ENCODE data around the gene GDPD5. TPM values are rescaled to one million over a fixed set of nuclear protein-coding genes. Genes with fewer than 3 reads are reported as not detected.

Gene GDPD5
- total RNA-seq, 2 experiments from 2014 or later, result 107 to 109 TPM

DNA sequence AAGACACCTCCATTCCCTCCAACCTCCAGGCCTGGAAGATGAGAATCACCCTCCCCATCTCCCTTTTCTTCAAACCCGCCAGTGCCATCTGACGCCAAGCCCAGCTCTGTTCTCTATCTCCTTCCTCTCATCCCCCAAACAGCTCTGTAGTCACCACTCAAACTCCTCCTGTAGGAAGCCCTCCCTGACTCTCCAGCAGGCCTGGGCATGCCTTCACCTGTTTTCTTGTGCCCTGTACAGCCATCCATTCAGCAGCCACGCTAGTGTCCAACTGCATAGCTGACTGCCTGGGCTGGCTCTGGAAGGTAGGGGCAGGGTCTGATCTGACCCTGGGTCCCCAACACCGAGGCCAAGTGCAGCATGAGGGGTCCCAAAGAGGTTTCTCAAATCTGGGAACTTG lies 25.0 kb downstream of the GDPD5 start:
- DNase-seq, result no peak
- Mint-ChIP-seq H3K9me3 (no peaks in the 10 kb centered on the region), H3K4me3 (no peak overlapping the region), H3K4me1 (peaks cover 40% of the 10 kb centered on the region), H3K27me3 (no peaks in the 10 kb centered on the region), H3K27ac (no peak overlapping the region), H3K36me3 (ENCODE audit: low read depth) (peaks cover 8% of the 10 kb centered on the region)
- ChIA-PET POLR2A (no interaction called here), CTCF (no interaction called here)

GRCh38 chr11:75499423-75500190 lies 26.1 kb downstream of the GDPD5 start:
- no peak for DNase-seq
- Mint-ChIP-seq H3K9me3 (no peaks in the 10 kb centered on the region), H3K4me1 (peaks cover 40% of the 10 kb centered on the region), H3K4me3 (no peak overlapping the region), H3K36me3 (ENCODE audit: low read depth) (peaks cover 4% of the 10 kb centered on the region), H3K27me3 (no peaks in the 10 kb centered on the region), H3K27ac (no peak overlapping the region)
- CTCF ChIA-PET, result no interaction called here
- POLR2A ChIA-PET, result interaction anchor here (0.7 to 1.3 kb wide), 2 partner anchors 10 to 23 kb away, joined by 3 to 4 read pairs; no protein-coding TSS in a partner anchor

DNA sequence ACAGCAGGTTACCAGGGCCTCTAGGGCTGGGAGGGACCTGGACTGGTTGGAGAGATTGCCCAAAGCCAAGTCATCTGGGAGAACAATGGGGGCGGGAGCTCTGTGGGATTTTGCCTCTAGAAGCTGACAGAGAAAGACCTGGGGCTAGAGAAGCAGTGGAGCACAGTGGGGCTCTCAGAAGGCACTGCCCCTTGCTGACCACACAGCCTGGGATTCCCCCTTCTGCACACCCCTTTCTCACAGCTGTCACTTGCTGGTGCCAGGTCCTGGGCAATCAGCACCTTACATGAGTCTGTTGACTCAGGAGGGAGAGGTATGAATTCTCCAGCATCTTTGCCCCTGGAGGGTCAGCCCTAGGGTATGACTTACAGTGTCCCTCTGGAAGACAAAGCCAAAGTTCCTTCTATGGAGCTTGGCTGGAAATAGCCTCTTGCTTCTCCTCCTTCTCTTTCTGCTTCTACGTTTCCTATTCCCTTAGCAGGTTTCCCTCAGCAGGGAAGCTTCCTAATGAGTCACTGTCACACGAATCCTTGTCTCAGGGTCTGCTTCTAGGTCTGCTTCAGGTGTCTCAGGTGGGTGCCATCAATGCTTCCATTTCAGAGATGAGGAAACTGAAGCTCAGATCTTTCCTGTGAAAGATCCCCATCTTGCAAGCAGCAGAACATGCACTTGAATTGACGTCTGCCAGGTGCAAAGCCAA lies 27.0 kb downstream of the GDPD5 start:
- Mint-ChIP-seq H3K4me3 (no peak overlapping the region), H3K9me3 (no peaks in the 10 kb centered on the region), H3K27me3 (no peaks in the 10 kb centered on the region), H3K4me1 (peaks cover 40% of the 10 kb centered on the region), H3K36me3 (ENCODE audit: low read depth) (peaks cover 4% of the 10 kb centered on the region), H3K27ac (no peak overlapping the region)
- no peak for DNase-seq
- POLR2A ChIA-PET, result interaction anchor here (1.3 kb wide), 1 partner anchor 9 kb away, joined by 4 read pairs; no protein-coding TSS in a partner anchor
- CTCF ChIA-PET, result no interaction called here

DNA sequence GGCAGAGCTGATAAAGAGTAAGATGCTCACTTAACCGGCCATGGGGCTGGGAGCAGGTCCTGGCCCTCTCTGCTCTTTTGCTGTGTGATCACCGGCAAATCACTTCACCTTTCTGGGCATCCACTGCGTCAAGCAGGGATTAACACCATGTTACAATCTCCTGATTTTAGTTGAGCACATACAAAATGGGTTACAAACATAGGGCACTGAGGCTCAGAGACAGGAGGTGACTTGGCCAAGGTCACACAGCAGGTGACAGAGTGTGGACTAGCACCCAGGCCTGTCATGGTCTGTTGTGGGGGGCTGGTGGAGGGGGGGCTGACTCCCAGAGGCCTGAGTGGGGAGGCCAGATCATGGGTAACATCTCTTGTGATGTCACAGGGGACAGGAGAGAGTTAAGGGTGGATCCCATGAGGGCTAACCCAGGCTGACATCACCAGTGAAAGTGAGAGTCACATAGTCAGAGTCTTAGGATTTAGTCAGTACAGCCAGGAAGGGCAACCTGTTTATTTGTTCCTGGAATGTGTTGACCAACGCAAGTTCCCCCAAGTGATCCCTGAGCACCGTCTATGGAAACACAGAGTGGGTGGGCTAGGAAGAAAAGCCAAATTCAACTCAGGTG lies 27.8 kb downstream of the GDPD5 start:
- ChIA-PET CTCF (no interaction called here), POLR2A (interaction anchor here (1.1 kb wide), 1 partner anchor 30 kb away, joined by 3 read pairs; no protein-coding TSS in a partner anchor)
- peaks cover 41% of the 10 kb centered on the region for H3K4me1 Mint-ChIP-seq
- no peak overlapping the region for H3K4me3 Mint-ChIP-seq
- H3K36me3 Mint-ChIP-seq (ENCODE audit: low read depth), result peaks cover 4% of the 10 kb centered on the region
- peak overlapping the region; percentile 31 for H3K27ac Mint-ChIP-seq
- no peak for DNase-seq
- H3K27me3 Mint-ChIP-seq, result no peaks in the 10 kb centered on the region
- H3K9me3 Mint-ChIP-seq, result no peaks in the 10 kb centered on the region

DNA sequence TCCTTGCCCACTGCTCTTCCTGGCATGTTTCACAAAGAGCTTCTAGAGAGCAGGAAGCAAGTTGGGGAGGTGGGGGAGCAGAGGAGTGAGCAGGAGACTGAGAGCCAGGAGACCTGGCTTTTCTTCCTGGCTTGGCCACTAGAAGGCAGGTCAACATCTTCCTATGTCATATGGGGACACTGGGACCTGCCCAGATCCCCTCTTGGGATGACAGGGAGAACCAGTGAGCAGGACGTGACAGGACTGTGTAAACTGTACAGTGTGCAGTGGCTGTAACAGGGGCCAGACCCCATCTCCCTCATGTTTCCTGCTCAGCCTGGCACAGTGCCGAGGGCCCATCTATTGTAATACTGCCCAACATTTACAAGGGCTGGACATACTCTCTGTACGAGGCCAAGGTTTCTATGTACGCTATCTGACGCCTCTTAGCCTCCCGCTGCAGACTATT lies 29.4 kb downstream of the GDPD5 start:
- POLR2A ChIA-PET, result interaction anchor here (1.1 kb wide), 1 partner anchor 32 kb away, joined by 3 read pairs; no protein-coding TSS in a partner anchor
- Mint-ChIP-seq H3K36me3 (ENCODE audit: low read depth) (no peaks in the 10 kb centered on the region), H3K27ac (no peak overlapping the region), H3K4me1 (peaks cover 45% of the 10 kb centered on the region), H3K4me3 (no peak overlapping the region), H3K9me3 (no peaks in the 10 kb centered on the region), H3K27me3 (no peaks in the 10 kb centered on the region)
- no peak for DNase-seq
- CTCF ChIA-PET, result no interaction called here

GRCh38 chr11:75495749-75496304 lies 29.9 kb downstream of the GDPD5 start:
- POLR2A ChIA-PET, result no interaction called here
- CTCF ChIA-PET, result no interaction called here
- no peak overlapping the region for H3K4me3 Mint-ChIP-seq
- no peaks in the 10 kb centered on the region for H3K36me3 Mint-ChIP-seq (ENCODE audit: low read depth)
- no peak overlapping the region for H3K27ac Mint-ChIP-seq
- no peak for DNase-seq
- peaks cover 46% of the 10 kb centered on the region for H3K4me1 Mint-ChIP-seq
- H3K27me3 Mint-ChIP-seq, result no peaks in the 10 kb centered on the region
- no peaks in the 10 kb centered on the region for H3K9me3 Mint-ChIP-seq

- ChIA-PET POLR2A (interaction anchor here (0.5 to 1.3 kb wide), 2 partner anchors 14 to 93 kb away, joined by 3 read pairs; no protein-coding TSS in a partner anchor), CTCF (no interaction called here)
- Mint-ChIP-seq H3K27ac (no peak overlapping the region), H3K4me1 (peaks cover 37% of the 10 kb centered on the region), H3K27me3 (no peaks in the 10 kb centered on the region), H3K9me3 (no peaks in the 10 kb centered on the region), H3K4me3 (no peak overlapping the region), H3K36me3 (ENCODE audit: low read depth) (peaks cover 8% of the 10 kb centered on the region)
- DNase-seq, result no peak
These were observed 32.1 kb downstream of the GDPD5 start for GRCh38 chr11:75493626-75494025.

DNA sequence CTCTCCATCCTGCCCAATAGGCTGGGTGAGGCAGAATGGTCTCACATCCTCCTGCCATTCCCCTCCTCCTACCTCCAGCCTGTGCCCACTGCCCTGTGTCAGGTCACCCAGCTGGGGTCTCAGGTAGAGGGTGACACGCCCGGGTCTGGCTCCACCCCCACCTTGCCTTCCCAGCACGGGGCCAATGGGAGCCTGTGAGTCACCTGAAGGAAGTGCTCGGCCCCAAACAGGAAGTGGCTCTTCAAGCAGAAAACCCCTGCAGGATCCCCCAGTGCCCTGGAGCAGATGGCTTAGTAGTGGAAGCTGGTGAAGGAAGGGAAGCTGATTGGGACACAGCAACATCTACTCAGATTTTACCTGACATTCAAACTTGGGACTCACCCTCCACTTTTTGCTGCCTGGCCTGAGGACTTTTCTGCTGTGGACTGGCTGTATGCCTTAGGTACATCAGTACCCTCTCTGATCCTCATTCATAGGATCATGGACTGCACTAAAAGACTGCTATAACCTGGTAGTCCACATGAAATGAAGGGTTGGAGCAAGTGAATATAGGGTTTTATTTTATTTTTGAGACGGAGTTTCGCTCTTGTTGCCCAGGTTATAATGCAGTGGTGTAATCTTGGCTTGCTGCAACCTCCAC lies 33.4 kb downstream of the GDPD5 start:
- no peaks in the 10 kb centered on the region for H3K27me3 Mint-ChIP-seq
- H3K4me3 Mint-ChIP-seq, result peak overlapping the region; percentile 25
- peak overlapping the region; percentile 73 for H3K27ac Mint-ChIP-seq
- peak; percentile 66 for DNase-seq
- ChIA-PET POLR2A (interaction anchor here (0.9 kb wide), 1 partner anchor 38 kb away, joined by 3 read pairs; no protein-coding TSS in a partner anchor), CTCF (interaction anchor here (1.7 kb wide), 1 partner anchor 33 kb away, joined by 5 read pairs; the partner anchor contains the start of gene GDPD5)
- H3K9me3 Mint-ChIP-seq, result no peaks in the 10 kb centered on the region
- H3K36me3 Mint-ChIP-seq (ENCODE audit: low read depth), result peaks cover 10% of the 10 kb centered on the region
- peaks cover 32% of the 10 kb centered on the region for H3K4me1 Mint-ChIP-seq

GRCh38 chr11:75491465-75491864 lies 34.3 kb downstream of the GDPD5 start:
- DNase-seq, result no peak
- ChIA-PET POLR2A (interaction anchor here (1.0 to 2.1 kb wide), 2 partner anchors 16 to 33 kb away, joined by 3 to 8 read pairs; no protein-coding TSS in a partner anchor), CTCF (interaction anchor here (0.5 to 1.8 kb wide), 4 partner anchors 34 to 212 kb away, joined by 3 to 5 read pairs (median 4); partner anchors contain the start of gene GDPD5)
- Mint-ChIP-seq H3K27me3 (no peaks in the 10 kb centered on the region), H3K27ac (no peak overlapping the region), H3K4me1 (peaks cover 35% of the 10 kb centered on the region), H3K9me3 (no peaks in the 10 kb centered on the region), H3K36me3 (ENCODE audit: low read depth) (peaks cover 10% of the 10 kb centered on the region), H3K4me3 (no peak overlapping the region)

- Mint-ChIP-seq H3K36me3 (ENCODE audit: low read depth) (peaks cover 10% of the 10 kb centered on the region), H3K27me3 (no peaks in the 10 kb centered on the region), H3K4me1 (peaks cover 35% of the 10 kb centered on the region), H3K4me3 (no peak overlapping the region), H3K27ac (peak overlapping the region; percentile 18), H3K9me3 (no peaks in the 10 kb centered on the region)
- POLR2A ChIA-PET, result interaction anchor here (0.8 to 2.1 kb wide), 5 partner anchors 9 to 34 kb away, joined by 3 to 8 read pairs (median 3); no protein-coding TSS in a partner anchor
- CTCF ChIA-PET, result interaction anchor here (1.0 to 1.8 kb wide), 3 partner anchors 34 to 211 kb away, joined by 4 to 5 read pairs (median 4); partner anchors contain the start of gene GDPD5
- DNase-seq, result no peak
These were observed 35.2 kb downstream of the GDPD5 start for GRCh38 chr11:75490221-75491181.

DNA sequence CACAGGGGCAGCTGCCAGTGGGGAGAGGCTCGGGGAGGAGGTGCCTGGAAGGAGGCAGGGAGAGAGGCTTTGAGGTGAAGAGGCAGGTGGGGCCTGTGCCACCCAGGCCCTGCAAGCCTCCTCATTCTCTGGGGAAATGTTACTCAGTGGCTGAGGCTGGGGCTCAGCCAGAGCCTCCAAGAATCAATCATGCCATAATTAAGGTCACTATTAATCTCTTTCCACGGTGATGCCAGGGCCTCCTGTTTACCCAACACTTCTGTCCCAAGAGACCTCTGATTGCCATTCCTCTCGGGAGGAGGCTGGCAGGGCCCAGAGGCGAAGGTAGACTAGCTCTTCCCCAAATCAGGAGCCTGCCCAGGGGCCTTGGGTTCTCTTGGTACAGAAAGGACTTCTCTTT lies 38.4 kb downstream of the GDPD5 start:
- no peak overlapping the region for H3K4me3 Mint-ChIP-seq
- no peaks in the 10 kb centered on the region for H3K9me3 Mint-ChIP-seq
- ChIA-PET CTCF (no interaction called here), POLR2A (no interaction called here)
- peaks cover 28% of the 10 kb centered on the region for H3K4me1 Mint-ChIP-seq
- H3K27me3 Mint-ChIP-seq, result no peaks in the 10 kb centered on the region
- no peak overlapping the region for H3K27ac Mint-ChIP-seq
- peaks cover 10% of the 10 kb centered on the region for H3K36me3 Mint-ChIP-seq (ENCODE audit: low read depth)
- DNase-seq, result no peak

Data from activated CD4-positive, alpha-beta memory T cell treated with anti-CD3 and anti-CD28 coated beads, Interleukin-2, amount 10 ng/mL, durations not matched to agents 7 days and 5 days (primary cell).